GM06990 (cell line): ENCODE measurements around the gene ANGPTL8.

ENCODE experiments used
- DNase-seq: peaks from one replicate; pipeline ENCODE4 v3.0.0-alpha.2; 2011; ENCODE audit not compliant: insufficient read length; ENCODE audit errors: extremely low read depth
- H3K27me3 ChIP-seq: replicated peaks from 2 replicates; pipeline ENCODE4 v1.6.0; 2011; ENCODE audit warnings: low read length; ENCODE audit not compliant: control insufficient read depth, insufficient read depth
- H3K36me3 ChIP-seq: 2 replicates; pipeline ENCODE4 v1.5.1; 2011; ENCODE audit warnings: low read length; ENCODE audit not compliant: control insufficient read depth, insufficient read depth
- H3K4me3 ChIP-seq: replicated peaks from 2 replicates; pipeline ENCODE4 v1.5.1; 2011; ENCODE audit warnings: low read depth, mild to moderate bottlenecking, control low read depth, low read length
- CTCF ChIP-seq: IDR thresholded peaks from 2 replicates; pipeline ENCODE4 v1.5.1; 2011; ENCODE audit warnings: low read length, control low read depth, mild to moderate bottlenecking, inconsistent platforms; ENCODE audit not compliant: insufficient read depth, poor library complexity, severe bottlenecking

Gene ANGPTL8

GRCh38 chr19:11242025-11242424 lies 2.6 kb downstream of the ANGPTL8 start:
- H3K36me3 ChIP-seq: no peaks in the 10 kb centered on the region; the same call in 1 of the 2 replicates
- no peak overlapping the region for H3K4me3 ChIP-seq
- DNase-seq: no peak
- no peaks in the 10 kb centered on the region for H3K27me3 ChIP-seq
- TF ChIP-seq CTCF: no peak

- DNase-seq: peak; percentile 72
- peak; percentile 96 for TF ChIP-seq CTCF
These were observed 3.7 kb downstream of the ANGPTL8 start for GRCh38 chr19:11242864-11243797.

GRCh38 chr19:11243798-11244169 lies 4.4 kb downstream of the ANGPTL8 start:
- no peak for DNase-seq
- H3K36me3 ChIP-seq: no peaks in the 10 kb centered on the region; the same call in 1 of the 2 replicates
- TF ChIP-seq CTCF: no peak
- H3K27me3 ChIP-seq: no peaks in the 10 kb centered on the region
- H3K4me3 ChIP-seq: no peak overlapping the region

More at GRCh38 chr19:11242864-11243797, 3.7 kb downstream of the ANGPTL8 start:
- H3K27me3 ChIP-seq: no peaks in the 10 kb centered on the region
- no peak overlapping the region for H3K4me3 ChIP-seq
- H3K36me3 ChIP-seq: no peaks in the 10 kb centered on the region; the same call in 1 of the 2 replicates

- no peak for DNase-seq
- Histone ChIP-seq H3K27me3 (no peaks in the 10 kb centered on the region), H3K36me3 (no peaks in the 10 kb centered on the region; the same call in 1 of the 2 replicates), H3K4me3 (no peak overlapping the region)
- TF ChIP-seq CTCF: no peak
These were observed 5.6 kb downstream of the ANGPTL8 start for GRCh38 chr19:11244846-11245589.

- Histone ChIP-seq H3K4me3 (no peak overlapping the region), H3K27me3 (no peaks in the 10 kb centered on the region), H3K36me3 (no peaks in the 10 kb centered on the region; the same call in 1 of the 2 replicates)
- DNase-seq: no peak
- TF ChIP-seq CTCF: no peak
These were observed 7.5 kb downstream of the ANGPTL8 start for GRCh38 chr19:11246941-11247340.
